Coronary artery (tissue), 2 donors: Measurements from ENCODE around the gene MACROD2.

Experiments used
- DNase-seq: peaks from one replicate; pipeline ENCODE4 v3.0.0-alpha.2; 2017; ENCODE audit warnings: low spot score
- H3K27ac ChIP-seq, 2 donors: fragments of 200-600 bp; sonication (generic); one replicate each; pipeline ENCODE4 v1.5.1; 2016 to 2019
- H3K4me3 ChIP-seq: fragments of 200-600 bp; sonication (generic); 2 replicates; pipeline ENCODE4 v1.5.1; 2016; ENCODE audit warnings: mild to moderate bottlenecking, moderate library complexity
- TF ChIP-seq, protein P1 (sequence below): fragments of 200-600 bp; sonication (generic); IDR thresholded peaks from one replicate; pipeline ENCODE4 v1.5.1; 2019; ENCODE audit warnings: antibody characterized with exemption

Gene MACROD2

DNA sequence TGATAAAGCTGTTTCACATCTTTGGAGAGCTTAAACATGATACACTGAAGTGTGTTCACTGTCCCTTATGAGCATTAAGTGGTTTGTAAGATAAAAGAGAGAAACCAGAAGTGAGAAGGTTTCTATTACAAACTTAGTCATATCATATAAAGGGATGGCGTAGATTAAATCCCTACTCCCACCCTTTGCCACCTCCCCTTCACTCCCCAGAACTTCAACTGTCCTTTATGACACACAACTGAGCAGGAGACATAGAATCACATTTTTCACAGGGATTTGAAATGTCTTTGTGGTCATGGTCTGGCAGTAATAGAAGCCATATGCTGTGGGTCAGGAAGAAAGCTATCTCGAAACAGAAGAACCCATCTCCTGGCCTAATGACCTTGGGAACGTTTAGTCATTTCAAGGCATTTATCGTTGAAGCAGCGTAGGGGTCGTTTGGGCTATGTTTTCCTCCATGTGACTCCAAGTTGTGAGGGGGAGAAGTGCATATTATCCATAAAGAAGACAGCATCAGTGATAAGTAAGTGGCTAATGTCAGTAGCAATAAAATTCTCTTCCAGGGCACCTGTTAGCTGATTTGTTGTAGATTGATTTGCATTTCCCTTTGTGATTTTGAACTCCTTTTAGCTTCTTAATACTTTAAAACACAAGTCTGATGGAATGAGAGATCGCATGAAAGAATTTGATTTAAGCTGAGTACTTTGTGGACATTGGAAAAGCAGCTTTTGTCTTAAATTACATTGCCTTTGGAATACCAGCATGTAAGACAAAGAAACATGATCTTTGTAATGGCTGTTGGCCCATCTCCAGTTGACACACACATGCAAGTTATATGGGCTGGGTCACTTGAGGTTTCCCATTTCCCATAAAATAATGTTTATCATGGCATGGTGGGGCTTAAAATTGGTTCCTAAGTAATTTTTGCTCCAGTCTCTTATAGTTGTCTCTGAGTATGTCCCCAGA lies 843.6 kb downstream of the MACROD2 start:
- no peak overlapping the region for H3K27ac ChIP-seq
- DNase-seq: no peak
- TF ChIP-seq, protein P1, sequence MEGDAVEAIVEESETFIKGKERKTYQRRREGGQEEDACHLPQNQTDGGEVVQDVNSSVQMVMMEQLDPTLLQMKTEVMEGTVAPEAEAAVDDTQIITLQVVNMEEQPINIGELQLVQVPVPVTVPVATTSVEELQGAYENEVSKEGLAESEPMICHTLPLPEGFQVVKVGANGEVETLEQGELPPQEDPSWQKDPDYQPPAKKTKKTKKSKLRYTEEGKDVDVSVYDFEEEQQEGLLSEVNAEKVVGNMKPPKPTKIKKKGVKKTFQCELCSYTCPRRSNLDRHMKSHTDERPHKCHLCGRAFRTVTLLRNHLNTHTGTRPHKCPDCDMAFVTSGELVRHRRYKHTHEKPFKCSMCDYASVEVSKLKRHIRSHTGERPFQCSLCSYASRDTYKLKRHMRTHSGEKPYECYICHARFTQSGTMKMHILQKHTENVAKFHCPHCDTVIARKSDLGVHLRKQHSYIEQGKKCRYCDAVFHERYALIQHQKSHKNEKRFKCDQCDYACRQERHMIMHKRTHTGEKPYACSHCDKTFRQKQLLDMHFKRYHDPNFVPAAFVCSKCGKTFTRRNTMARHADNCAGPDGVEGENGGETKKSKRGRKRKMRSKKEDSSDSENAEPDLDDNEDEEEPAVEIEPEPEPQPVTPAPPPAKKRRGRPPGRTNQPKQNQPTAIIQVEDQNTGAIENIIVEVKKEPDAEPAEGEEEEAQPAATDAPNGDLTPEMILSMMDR: no peak
- H3K4me3 ChIP-seq: no peak overlapping the region

DNA sequence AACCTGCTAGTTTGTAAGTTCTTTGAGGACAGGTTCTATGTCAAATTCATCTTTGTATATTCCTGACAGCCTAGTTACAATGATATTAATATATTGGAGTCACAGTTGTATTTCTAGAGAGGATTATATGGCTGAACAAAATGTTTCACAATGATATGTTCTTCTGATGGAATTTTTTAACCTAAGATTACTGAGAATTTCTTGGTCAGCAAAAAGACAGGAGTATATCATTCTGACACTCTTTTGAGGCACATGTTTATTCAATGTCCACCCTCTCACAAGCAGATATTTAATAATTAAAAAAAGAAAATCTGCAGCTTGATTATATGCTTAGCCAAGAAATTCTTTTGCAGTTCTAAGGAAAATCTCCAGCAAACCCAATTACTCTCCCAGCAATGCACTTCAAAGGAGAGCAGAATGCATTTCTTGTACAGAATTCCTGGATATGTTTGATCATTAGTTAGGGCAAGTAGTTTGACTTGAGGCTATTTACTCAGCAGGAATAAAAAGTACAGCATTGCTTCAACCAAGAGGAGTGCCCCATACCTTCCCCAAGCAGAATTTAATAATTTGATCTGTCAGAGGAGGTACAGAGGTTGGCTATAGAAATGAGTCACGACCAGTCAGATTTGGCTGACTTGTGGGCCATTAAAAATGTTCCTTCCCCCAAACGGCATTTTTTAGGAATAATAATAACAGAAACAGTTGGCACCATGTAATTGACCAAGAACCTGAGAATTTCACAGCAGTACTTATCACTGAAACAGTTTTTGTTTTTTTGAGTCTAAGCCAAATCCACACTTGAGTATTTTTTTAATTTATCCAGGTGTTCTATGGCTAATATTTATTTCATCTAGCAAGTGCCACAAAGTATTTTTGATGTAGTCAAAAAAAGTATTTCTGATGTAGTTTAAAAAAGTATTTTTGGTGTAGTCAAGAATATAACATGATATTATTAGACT lies 850.2 kb downstream of the MACROD2 start:
- H3K27ac ChIP-seq: no peak overlapping the region
- TF ChIP-seq, protein P1: no peak
- H3K4me3 ChIP-seq: no peak overlapping the region
- no peak for DNase-seq

DNA sequence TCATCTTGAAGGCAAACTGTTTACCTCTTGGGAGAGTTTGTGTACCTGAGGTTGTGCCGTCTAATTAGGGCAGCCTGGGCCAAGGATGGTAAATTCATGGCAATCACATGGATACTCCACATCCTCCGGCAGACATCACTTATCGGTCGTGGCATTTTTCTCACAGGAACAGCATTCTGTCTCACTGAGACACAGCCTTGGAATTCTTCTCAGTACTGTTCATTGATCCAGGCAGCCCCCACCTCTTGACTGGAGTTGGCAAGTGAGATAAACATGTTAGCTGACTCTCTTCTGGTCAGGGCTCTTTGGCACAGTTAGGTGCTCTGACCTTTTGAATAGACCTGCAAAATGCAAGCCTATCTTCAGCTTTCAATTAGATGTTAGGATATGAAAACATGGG lies 853.5 kb downstream of the MACROD2 start:
- no peak overlapping the region for H3K27ac ChIP-seq
- DNase-seq: no peak
- TF ChIP-seq, protein P1: no peak
- no peak overlapping the region for H3K4me3 ChIP-seq

DNA sequence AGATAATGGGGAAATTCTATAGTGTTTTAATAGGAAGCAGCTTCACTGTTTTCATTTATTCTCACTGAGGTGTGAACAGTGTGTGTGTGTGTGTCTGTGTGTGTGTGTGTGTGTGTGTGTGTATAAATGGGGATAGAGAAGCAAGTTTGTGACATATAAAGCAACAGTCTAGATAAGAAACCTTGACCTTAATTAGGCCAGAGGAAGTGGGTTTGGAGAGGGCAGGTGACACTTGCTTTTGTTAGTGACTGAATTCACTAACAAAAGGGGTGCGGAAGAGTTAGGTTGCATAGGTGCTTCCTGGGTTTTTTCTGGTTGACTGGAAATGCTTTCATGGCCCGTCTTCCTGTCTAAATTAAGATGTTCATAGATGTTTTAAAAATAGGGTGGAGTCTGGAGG lies 857.8 kb downstream of the MACROD2 start:
- no peak overlapping the region for H3K4me3 ChIP-seq
- TF ChIP-seq, protein P1: no peak
- H3K27ac ChIP-seq: no peak overlapping the region
- DNase-seq: no peak

DNA sequence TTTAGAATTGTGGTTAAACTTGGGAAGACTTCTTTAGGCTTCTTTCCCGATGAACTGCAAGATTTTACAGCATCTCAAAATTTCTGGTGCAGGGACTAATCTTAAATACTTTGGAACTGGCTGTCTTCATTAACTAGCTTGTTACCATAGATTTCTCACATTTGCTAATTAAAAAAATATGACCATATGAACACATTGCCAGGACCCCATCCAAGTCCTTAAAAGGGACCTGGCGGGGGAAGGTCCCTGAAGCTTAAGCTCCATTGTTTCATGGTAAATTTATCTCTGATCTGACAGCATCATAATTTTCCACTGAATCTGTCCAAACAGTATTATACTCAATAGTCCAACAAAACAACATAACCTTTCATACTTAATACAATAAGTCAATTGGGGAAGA lies 859.9 kb downstream of the MACROD2 start:
- no peak for DNase-seq
- Histone ChIP-seq H3K4me3 (no peak overlapping the region), H3K27ac (no peak overlapping the region)
- TF ChIP-seq, protein P1: no peak

DNA sequence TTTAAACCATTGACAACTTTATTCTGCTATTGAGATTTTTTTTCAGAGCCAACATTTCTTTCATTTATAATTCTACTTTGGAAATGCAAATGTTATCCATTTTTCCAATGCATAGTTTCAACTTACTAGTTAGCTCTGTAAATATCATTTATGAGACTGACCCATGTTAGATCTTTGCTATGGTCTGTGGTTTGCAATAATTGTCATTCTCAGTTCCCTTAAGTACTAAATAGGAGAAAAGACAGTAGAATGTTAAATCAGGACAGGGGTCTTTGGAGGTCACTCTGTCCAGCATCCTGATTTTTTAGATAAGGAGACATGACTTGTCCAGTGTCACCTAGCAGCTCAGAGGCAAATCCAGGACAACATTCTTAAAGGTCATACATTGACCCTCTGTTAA lies 864.3 kb downstream of the MACROD2 start:
- Histone ChIP-seq H3K27ac (no peak overlapping the region), H3K4me3 (no peak overlapping the region)
- TF ChIP-seq, protein P1: no peak
- DNase-seq: no peak
